ES-I3 (cell line): ENCODE measurements around the gene RABGAP1.

Source experiments
- H3K36me3 ChIP-seq: 2 replicates; pipeline ENCODE4 v1.6.1; 2013; ENCODE audit warnings: mild to moderate bottlenecking, low read length, control low read depth, moderate library complexity; ENCODE audit not compliant: insufficient read depth
- H3K4me1 ChIP-seq: 2 replicates; pipeline ENCODE4 v1.6.1; 2013; ENCODE audit warnings: mild to moderate bottlenecking, control low read depth, low read length; ENCODE audit not compliant: insufficient read depth
- H3K9ac ChIP-seq: 2 replicates; pipeline ENCODE4 v1.6.1; 2013; ENCODE audit warnings: low read depth, mild to moderate bottlenecking, low read length, moderate library complexity
- H3K9me3 ChIP-seq: 2 replicates; pipeline ENCODE4 v1.6.1; 2013; ENCODE audit warnings: mild to moderate bottlenecking, low read length, moderate library complexity; ENCODE audit not compliant: control insufficient read depth, insufficient read depth

Gene RABGAP1

GRCh38 chr9:123061216-123061615 lies 120.4 kb downstream of the RABGAP1 start:
- H3K4me1 ChIP-seq = no peaks in the 10 kb centered on the region
- H3K9ac ChIP-seq = no peak overlapping the region
- no peaks in the 10 kb centered on the region for H3K9me3 ChIP-seq
- peaks cover 9% of the 10 kb centered on the region; the same call in 1 of the 2 replicates for H3K36me3 ChIP-seq

- H3K36me3 ChIP-seq = peaks cover 12% of the 10 kb centered on the region; the same call in 1 of the 2 replicates
- no peaks in the 10 kb centered on the region for H3K9me3 ChIP-seq
- H3K9ac ChIP-seq = no peak overlapping the region
- no peaks in the 10 kb centered on the region for H3K4me1 ChIP-seq
These were observed 121.7 kb downstream of the RABGAP1 start for GRCh38 chr9:123062351-123063176.

GRCh38 chr9:123063177-123063598 lies 122.4 kb downstream of the RABGAP1 start:
- H3K4me1 ChIP-seq = no peaks in the 10 kb centered on the region
- H3K36me3 ChIP-seq = peaks cover 12% of the 10 kb centered on the region; the same call in 1 of the 2 replicates

GRCh38 chr9:123063896-123064295 lies 123.1 kb downstream of the RABGAP1 start:
- peaks cover 9% of the 10 kb centered on the region; the same call in 1 of the 2 replicates for H3K36me3 ChIP-seq
- H3K4me1 ChIP-seq = no peaks in the 10 kb centered on the region

More at GRCh38 chr9:123063177-123063598, 122.4 kb downstream of the RABGAP1 start:
- Histone ChIP-seq H3K9ac (no peak overlapping the region), H3K9me3 (no peaks in the 10 kb centered on the region)

GRCh38 chr9:123064716-123065115 lies 123.9 kb downstream of the RABGAP1 start:
- no peak overlapping the region for H3K9ac ChIP-seq
- H3K4me1 ChIP-seq = no peaks in the 10 kb centered on the region
- H3K36me3 ChIP-seq = peaks cover 9% of the 10 kb centered on the region; the same call in 1 of the 2 replicates
- no peaks in the 10 kb centered on the region for H3K9me3 ChIP-seq

More at GRCh38 chr9:123063896-123064295, 123.1 kb downstream of the RABGAP1 start:
- Histone ChIP-seq H3K9ac (no peak overlapping the region), H3K9me3 (no peaks in the 10 kb centered on the region)

- Histone ChIP-seq H3K4me1 (no peaks in the 10 kb centered on the region), H3K36me3 (peaks cover 9% of the 10 kb centered on the region; the same call in 1 of the 2 replicates)
These were observed 124.4 kb downstream of the RABGAP1 start for GRCh38 chr9:123065196-123065595.

GRCh38 chr9:123067136-123067535 lies 126.3 kb downstream of the RABGAP1 start:
- Histone ChIP-seq H3K36me3 (peaks cover 9% of the 10 kb centered on the region; the same call in 1 of the 2 replicates), H3K9ac (no peak overlapping the region), H3K4me1 (peaks cover 10% of the 10 kb centered on the region; the same call in 1 of the 2 replicates)

More at GRCh38 chr9:123065196-123065595, 124.4 kb downstream of the RABGAP1 start:
- H3K9me3 ChIP-seq = no peaks in the 10 kb centered on the region
- no peak overlapping the region for H3K9ac ChIP-seq

GRCh38 chr9:123069010-123069481 lies 128.2 kb downstream of the RABGAP1 start:
- peaks cover 9% of the 10 kb centered on the region; the same call in 1 of the 2 replicates for H3K36me3 ChIP-seq
- H3K4me1 ChIP-seq = peaks cover 25% of the 10 kb centered on the region
- no peaks in the 10 kb centered on the region for H3K9me3 ChIP-seq
- H3K9ac ChIP-seq = no peak overlapping the region

More at GRCh38 chr9:123067136-123067535, 126.3 kb downstream of the RABGAP1 start:
- H3K9me3 ChIP-seq = no peaks in the 10 kb centered on the region

GRCh38 chr9:123070198-123070597 lies 129.4 kb downstream of the RABGAP1 start:
- no peak overlapping the region for H3K9ac ChIP-seq
- peaks cover 33% of the 10 kb centered on the region for H3K4me1 ChIP-seq
- peaks cover 12% of the 10 kb centered on the region; the same call in 1 of the 2 replicates for H3K36me3 ChIP-seq

GRCh38 chr9:123072407-123072995 lies 131.7 kb downstream of the RABGAP1 start:
- Histone ChIP-seq H3K36me3 (peaks cover 8% of the 10 kb centered on the region), H3K9ac (no peak overlapping the region), H3K4me1 (peaks cover 37% of the 10 kb centered on the region), H3K9me3 (no peaks in the 10 kb centered on the region)

More at GRCh38 chr9:123070198-123070597, 129.4 kb downstream of the RABGAP1 start:
- no peaks in the 10 kb centered on the region for H3K9me3 ChIP-seq

GRCh38 chr9:123073441-123073840 lies 132.6 kb downstream of the RABGAP1 start:
- peaks cover 8% of the 10 kb centered on the region for H3K36me3 ChIP-seq
- H3K9ac ChIP-seq = no peak overlapping the region
- no peaks in the 10 kb centered on the region for H3K9me3 ChIP-seq
- H3K4me1 ChIP-seq = peaks cover 37% of the 10 kb centered on the region

GRCh38 chr9:123073991-123074422 lies 133.2 kb downstream of the RABGAP1 start:
- peaks cover 8% of the 10 kb centered on the region for H3K36me3 ChIP-seq
- peaks cover 37% of the 10 kb centered on the region for H3K4me1 ChIP-seq
- no peaks in the 10 kb centered on the region for H3K9me3 ChIP-seq
- no peak overlapping the region for H3K9ac ChIP-seq

GRCh38 chr9:123074628-123075027 lies 133.8 kb downstream of the RABGAP1 start:
- H3K36me3 ChIP-seq = peaks cover 8% of the 10 kb centered on the region
- H3K4me1 ChIP-seq = peaks cover 37% of the 10 kb centered on the region

GRCh38 chr9:123080444-123080843 lies 139.6 kb downstream of the RABGAP1 start:
- Histone ChIP-seq H3K36me3 (peaks cover 8% of the 10 kb centered on the region), H3K9me3 (no peaks in the 10 kb centered on the region), H3K9ac (no peak overlapping the region), H3K4me1 (peaks cover 5% of the 10 kb centered on the region; the same call in 1 of the 2 replicates)

More at GRCh38 chr9:123074628-123075027, 133.8 kb downstream of the RABGAP1 start:
- Histone ChIP-seq H3K9me3 (no peaks in the 10 kb centered on the region), H3K9ac (no peak overlapping the region)
